ENCODE measurements around the gene PRMT5.
"Not testable (repeated sequence)": the region's sequence is repeated elsewhere in the genome, so short reads cannot be mapped to it uniquely, and the experiment has no call there.

Gene PRMT5

GRCh38 chr14:22920697-22921096, 8.5 kb downstream of the PRMT5 start:
- DNase-seq (ENCODE audit: insufficient read length, low spot score) = no peak
- no peak for FAIRE-seq
- no peak for TF ChIP-seq POLR2A (IDR thresholded peaks at IDR 0.05; ENCODE audit: low read depth, low read length)

- DNase-seq (ENCODE audit: insufficient read length, low spot score) (no peak), FAIRE-seq (no peak)
- TF ChIP-seq POLR2A (IDR thresholded peaks at IDR 0.05; ENCODE audit: low read depth, low read length) = no peak
Observed at GRCh38 chr14:22919601-22919921, 9.6 kb downstream of the PRMT5 start.

GRCh38 chr14:22918804-22919600, 10.2 kb downstream of the PRMT5 start, which contains the start of gene RBM23:
TSS of gene RBM23 (minus strand) at chr14:22919149.
- DNase-seq (ENCODE audit: insufficient read length, low spot score) (peak; percentile 59), FAIRE-seq (peak; percentile 48)
- TF ChIP-seq POLR2A (IDR thresholded peaks at IDR 0.05; ENCODE audit: low read depth, low read length) = peak; percentile 48

GRCh38 chr14:22915886-22916521, 13.2 kb downstream of the PRMT5 start:
- FAIRE-seq (no peak), DNase-seq (ENCODE audit: insufficient read length, low spot score) (no peak)
- TF ChIP-seq POLR2A (IDR thresholded peaks at IDR 0.05; ENCODE audit: low read depth, low read length) = no peak

GRCh38 chr14:22914836-22915235, 14.3 kb downstream of the PRMT5 start:
- not testable (repeated sequence) for DNase-seq (ENCODE audit: insufficient read length, low spot score)

GRCh38 chr14:22910916-22911315, 18.3 kb downstream of the PRMT5 start:
- FAIRE-seq (no peak), DNase-seq (ENCODE audit: insufficient read length, low spot score) (no peak)
- TF ChIP-seq POLR2A (IDR thresholded peaks at IDR 0.05; ENCODE audit: low read depth, low read length) = no peak

More at GRCh38 chr14:22914836-22915235, 14.3 kb downstream of the PRMT5 start:
- FAIRE-seq = not testable (repeated sequence)

- no peak for DNase-seq (ENCODE audit: insufficient read length, low spot score)
- TF ChIP-seq POLR2A (IDR thresholded peaks at IDR 0.05; ENCODE audit: low read depth, low read length) = no peak
- FAIRE-seq = no peak
Observed at GRCh38 chr14:22908601-22909000, 20.6 kb downstream of the PRMT5 start.

- FAIRE-seq (no peak), DNase-seq (ENCODE audit: insufficient read length, low spot score) (no peak)
- TF ChIP-seq POLR2A (IDR thresholded peaks at IDR 0.05; ENCODE audit: low read depth, low read length) = no peak
Observed at GRCh38 chr14:22907429-22907828, 21.7 kb downstream of the PRMT5 start.

GRCh38 chr14:22906073-22906472, 23.1 kb downstream of the PRMT5 start:
- DNase-seq (ENCODE audit: insufficient read length, low spot score) (no peak), FAIRE-seq (no peak)

GRCh38 chr14:22905627-22906026, 23.5 kb downstream of the PRMT5 start:
- no peak for TF ChIP-seq POLR2A (IDR thresholded peaks at IDR 0.05; ENCODE audit: low read depth, low read length)
- no peak for FAIRE-seq
- DNase-seq (ENCODE audit: insufficient read length, low spot score) = no peak

More at GRCh38 chr14:22906073-22906472, 23.1 kb downstream of the PRMT5 start:
- TF ChIP-seq POLR2A (IDR thresholded peaks at IDR 0.05; ENCODE audit: low read depth, low read length) = no peak

GRCh38 chr14:22903742-22904087, 25.5 kb downstream of the PRMT5 start:
- TF ChIP-seq POLR2A (IDR thresholded peaks at IDR 0.05; ENCODE audit: low read depth, low read length) = no peak
- no peak for FAIRE-seq
- DNase-seq (ENCODE audit: insufficient read length, low spot score) = no peak

GRCh38 chr14:22901799-22902198, 27.4 kb downstream of the PRMT5 start:
- no peak for TF ChIP-seq POLR2A (IDR thresholded peaks at IDR 0.05; ENCODE audit: low read depth, low read length)
- DNase-seq (ENCODE audit: insufficient read length, low spot score) = no peak
- no peak for FAIRE-seq

- no peak for TF ChIP-seq POLR2A (IDR thresholded peaks at IDR 0.05; ENCODE audit: low read depth, low read length)
- FAIRE-seq = no peak
Observed at GRCh38 chr14:22900081-22900799, 28.9 kb downstream of the PRMT5 start.

GRCh38 chr14:22898302-22899090, 30.7 kb downstream of the PRMT5 start:
- no peak for TF ChIP-seq POLR2A (IDR thresholded peaks at IDR 0.05; ENCODE audit: low read depth, low read length)
- DNase-seq (ENCODE audit: insufficient read length, low spot score) (no peak), FAIRE-seq (no peak)

More at GRCh38 chr14:22900081-22900799, 28.9 kb downstream of the PRMT5 start:
- no peak for DNase-seq (ENCODE audit: insufficient read length, low spot score)

All from H54 (cell line).